ENCODE results near the gene NUDT8.
A peak's percentile ranks its signal among the peaks of the same experiment; 100 is the strongest.

DNA sequence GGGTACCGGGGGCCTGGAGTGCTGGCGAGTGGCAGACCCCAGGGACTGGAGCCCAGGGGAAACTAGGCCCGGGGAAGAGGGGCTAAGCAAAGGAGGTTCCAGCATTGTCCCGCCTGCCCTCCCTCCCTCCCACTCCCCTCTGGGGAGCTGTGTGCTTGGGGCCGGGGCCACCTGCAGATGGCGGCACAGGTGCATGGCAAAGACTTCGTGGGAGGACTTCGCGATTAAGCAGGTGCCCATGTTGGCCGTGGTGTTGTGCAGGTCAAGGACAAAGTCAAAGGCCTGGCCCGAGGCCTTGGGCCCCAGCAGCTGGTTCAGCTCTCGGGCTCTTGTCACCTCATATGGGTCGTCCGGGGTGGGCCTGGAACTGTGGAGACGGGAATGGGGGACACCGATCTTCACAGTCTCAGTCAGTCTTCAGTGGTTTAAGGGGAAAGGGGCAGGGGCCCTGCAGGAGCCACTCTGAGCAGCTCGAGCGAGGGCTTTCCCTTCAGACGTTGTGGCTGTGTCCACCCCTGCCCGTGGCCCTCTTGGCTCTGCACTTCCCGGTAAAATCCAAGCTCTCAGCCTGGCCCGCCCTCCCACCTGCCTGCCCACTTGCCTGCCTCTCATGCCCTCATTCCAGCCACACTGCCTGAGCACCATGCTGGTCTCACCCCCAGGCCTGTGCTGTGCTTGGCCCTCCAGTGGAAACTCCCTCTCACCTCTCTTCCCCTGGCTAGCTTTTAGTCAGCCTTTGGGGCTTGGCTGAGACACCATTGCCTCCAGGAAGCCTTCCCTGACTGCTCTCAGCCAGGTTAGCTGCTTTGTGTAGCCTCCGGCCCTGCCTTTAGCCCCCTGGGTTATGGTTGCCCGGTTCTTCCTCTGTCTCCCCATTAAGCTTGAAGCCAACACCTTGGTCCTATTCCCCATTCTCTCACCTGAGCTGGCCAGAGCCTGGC is 16.1 kb upstream of the NUDT8 start:
- TF ChIP-seq, protein P1, sequence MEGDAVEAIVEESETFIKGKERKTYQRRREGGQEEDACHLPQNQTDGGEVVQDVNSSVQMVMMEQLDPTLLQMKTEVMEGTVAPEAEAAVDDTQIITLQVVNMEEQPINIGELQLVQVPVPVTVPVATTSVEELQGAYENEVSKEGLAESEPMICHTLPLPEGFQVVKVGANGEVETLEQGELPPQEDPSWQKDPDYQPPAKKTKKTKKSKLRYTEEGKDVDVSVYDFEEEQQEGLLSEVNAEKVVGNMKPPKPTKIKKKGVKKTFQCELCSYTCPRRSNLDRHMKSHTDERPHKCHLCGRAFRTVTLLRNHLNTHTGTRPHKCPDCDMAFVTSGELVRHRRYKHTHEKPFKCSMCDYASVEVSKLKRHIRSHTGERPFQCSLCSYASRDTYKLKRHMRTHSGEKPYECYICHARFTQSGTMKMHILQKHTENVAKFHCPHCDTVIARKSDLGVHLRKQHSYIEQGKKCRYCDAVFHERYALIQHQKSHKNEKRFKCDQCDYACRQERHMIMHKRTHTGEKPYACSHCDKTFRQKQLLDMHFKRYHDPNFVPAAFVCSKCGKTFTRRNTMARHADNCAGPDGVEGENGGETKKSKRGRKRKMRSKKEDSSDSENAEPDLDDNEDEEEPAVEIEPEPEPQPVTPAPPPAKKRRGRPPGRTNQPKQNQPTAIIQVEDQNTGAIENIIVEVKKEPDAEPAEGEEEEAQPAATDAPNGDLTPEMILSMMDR (optimal IDR thresholded peaks at IDR 0.05 in 1 of 3, IDR thresholded peaks at IDR 0.05 in 1 of 3, conservative IDR thresholded peaks at IDR 0.05 in 1 of 3; ENCODE audit: extremely low read depth in 1 of 3, insufficient read depth in 2 of 3, low read length in 3 of 3) = peak in 1 of 3 experiments; percentile 33
- no peak for TF ChIP-seq EZH2 (IDR thresholded peaks at IDR 0.05; ENCODE audit: low read length)
